ENCODE data around the gene IARS2.

The IARS2 gene

DNA sequence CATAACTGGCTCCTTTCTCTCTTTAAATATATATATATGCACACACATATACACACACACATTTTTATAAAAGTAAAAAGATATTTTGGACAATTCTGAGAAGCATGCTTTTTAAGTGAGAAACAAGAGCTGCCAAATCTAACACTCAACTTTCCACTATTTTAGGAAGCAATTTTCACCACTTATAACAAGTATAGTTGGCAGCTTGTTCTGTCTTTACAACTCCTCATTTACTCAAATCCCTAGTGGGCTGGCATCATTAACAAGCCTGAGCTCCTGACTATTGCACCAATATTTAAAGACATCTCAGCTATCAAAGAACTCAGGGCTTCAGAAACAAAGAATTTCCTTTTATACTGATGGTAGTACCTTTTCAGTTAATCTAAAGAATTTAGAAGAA lies 101.8 kb downstream of the IARS2 start:
- POLR2A ChIA-PET: no interaction called here

More for the DNA sequence above, 101.8 kb downstream of the IARS2 start:
- DNase-seq (ENCODE audit: low read depth, low spot score): no peak
- H3K4me3 ChIP-seq (ENCODE audit: low read depth, low read length): no peak overlapping the region
- TF ChIP-seq, protein P1, sequence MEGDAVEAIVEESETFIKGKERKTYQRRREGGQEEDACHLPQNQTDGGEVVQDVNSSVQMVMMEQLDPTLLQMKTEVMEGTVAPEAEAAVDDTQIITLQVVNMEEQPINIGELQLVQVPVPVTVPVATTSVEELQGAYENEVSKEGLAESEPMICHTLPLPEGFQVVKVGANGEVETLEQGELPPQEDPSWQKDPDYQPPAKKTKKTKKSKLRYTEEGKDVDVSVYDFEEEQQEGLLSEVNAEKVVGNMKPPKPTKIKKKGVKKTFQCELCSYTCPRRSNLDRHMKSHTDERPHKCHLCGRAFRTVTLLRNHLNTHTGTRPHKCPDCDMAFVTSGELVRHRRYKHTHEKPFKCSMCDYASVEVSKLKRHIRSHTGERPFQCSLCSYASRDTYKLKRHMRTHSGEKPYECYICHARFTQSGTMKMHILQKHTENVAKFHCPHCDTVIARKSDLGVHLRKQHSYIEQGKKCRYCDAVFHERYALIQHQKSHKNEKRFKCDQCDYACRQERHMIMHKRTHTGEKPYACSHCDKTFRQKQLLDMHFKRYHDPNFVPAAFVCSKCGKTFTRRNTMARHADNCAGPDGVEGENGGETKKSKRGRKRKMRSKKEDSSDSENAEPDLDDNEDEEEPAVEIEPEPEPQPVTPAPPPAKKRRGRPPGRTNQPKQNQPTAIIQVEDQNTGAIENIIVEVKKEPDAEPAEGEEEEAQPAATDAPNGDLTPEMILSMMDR (IDR thresholded peaks at IDR 0.05; ENCODE audit: insufficient read depth, low read length, missing control alignments): no peak
- CTCF ChIA-PET: interaction anchor here (0.8 to 1.6 kb wide), 6 partner anchors 9 to 23 kb away, joined by 3 to 4 read pairs (median 3); no protein-coding TSS in a partner anchor

Measured in AG04449 (cell line).